ENCODE measurements around the gene SUSD1. TPM values are rescaled to one million over a fixed set of nuclear protein-coding genes. Genes with fewer than 3 reads are reported as not detected.
"Not testable (repeated sequence)": the region's sequence is repeated elsewhere in the genome, so short reads cannot be mapped to it uniquely, and the experiment has no call there.

Gene SUSD1
- total RNA-seq = 51.1 and 81.3 TPM in 2 replicates

- DNase-seq (ENCODE audit: low read depth) = no peak
These were observed at the start of gene SUSD1 for GRCh38 chr9:112174965-112175795. TSS of gene SUSD1 (minus strand) at chr9:112175297. CDS start at chr9:112175235, 62 bp downstream.

GRCh38 chr9:112224401-112225289, 49.5 kb upstream of the SUSD1 start:
- no peak for DNase-seq (ENCODE audit: low read depth)

- no peak for DNase-seq (ENCODE audit: low read depth)
These were observed 43.8 kb upstream of the SUSD1 start for GRCh38 chr9:112218908-112219307.

GRCh38 chr9:112212926-112213325, 37.8 kb upstream of the SUSD1 start:
- DNase-seq (ENCODE audit: low read depth) = no peak

GRCh38 chr9:112207451-112207850, 32.4 kb upstream of the SUSD1 start:
- no peak for DNase-seq (ENCODE audit: low read depth)

- peak; percentile 74 for DNase-seq (ENCODE audit: low read depth)
These were observed 28.4 kb upstream of the SUSD1 start for GRCh38 chr9:112203536-112203935.

GRCh38 chr9:112200711-112201110, 25.6 kb upstream of the SUSD1 start:
- no peak for DNase-seq (ENCODE audit: low read depth)

- DNase-seq (ENCODE audit: low read depth) = no peak
These were observed 23.5 kb upstream of the SUSD1 start for GRCh38 chr9:112198646-112199045.

GRCh38 chr9:112194969-112195431, 19.9 kb upstream of the SUSD1 start:
- no peak for DNase-seq (ENCODE audit: low read depth)

GRCh38 chr9:112193572-112194288, 18.6 kb upstream of the SUSD1 start:
- DNase-seq (ENCODE audit: low read depth) = no peak

- not testable (repeated sequence) for DNase-seq (ENCODE audit: low read depth)
These were observed 15.2 kb upstream of the SUSD1 start for GRCh38 chr9:112190320-112190719.

- no peak for DNase-seq (ENCODE audit: low read depth)
These were observed 13.8 kb upstream of the SUSD1 start for GRCh38 chr9:112188884-112189283.

GRCh38 chr9:112187404-112187803, 12.3 kb upstream of the SUSD1 start:
- no peak for DNase-seq (ENCODE audit: low read depth)

GRCh38 chr9:112186695-112187094, 11.6 kb upstream of the SUSD1 start:
- no peak for DNase-seq (ENCODE audit: low read depth)

GRCh38 chr9:112184946-112185345, 9.8 kb upstream of the SUSD1 start:
- no peak for DNase-seq (ENCODE audit: low read depth)

GRCh38 chr9:112184221-112184620, 9.1 kb upstream of the SUSD1 start:
- no peak for DNase-seq (ENCODE audit: low read depth)

- peak; percentile 36 for DNase-seq (ENCODE audit: low read depth)
These were observed 5.3 kb upstream of the SUSD1 start for GRCh38 chr9:112180387-112180881.

- no peak for DNase-seq (ENCODE audit: low read depth)
These were observed 4.7 kb upstream of the SUSD1 start for GRCh38 chr9:112179816-112180215.

- DNase-seq (ENCODE audit: low read depth) = peak; percentile 86
These were observed 1.4 kb upstream of the SUSD1 start for GRCh38 chr9:112176524-112176923.

GRCh38 chr9:112175796-112176315, 759 bp upstream of the SUSD1 start:
- DNase-seq (ENCODE audit: low read depth) = no peak

- DNase-seq (ENCODE audit: low read depth) = no peak
These were observed 704 bp downstream of the SUSD1 start for GRCh38 chr9:112174222-112174964.

All from renal cortical epithelial cell (primary cell).